MM.1S (cell line): Measurements from ENCODE around the gene MYF6.

Experiments used
- EZH2 ChIP-seq: fragments of 300-600 bp; sonication (generic); optimal IDR thresholded peaks from 2 replicates; pipeline ENCODE3; 2017; ENCODE audit warnings: low read depth, mild to moderate bottlenecking, antibody characterized with exemption, low read length, mixed read lengths
- EZH2phosphoT487 ChIP-seq: fragments of 300-600 bp; sonication (generic); IDR thresholded peaks from 2 replicates; pipeline ENCODE4 v1.6.1; 2018; ENCODE audit warnings: antibody characterized with exemption, low read length
- TF ChIP-seq, protein P1 (sequence below): fragments of 300-600 bp; sonication (generic); IDR thresholded peaks from 2 replicates; pipeline ENCODE4 v1.5.1; 2016; ENCODE audit warnings: antibody characterized with exemption, low read length, mixed read lengths

DNA sequence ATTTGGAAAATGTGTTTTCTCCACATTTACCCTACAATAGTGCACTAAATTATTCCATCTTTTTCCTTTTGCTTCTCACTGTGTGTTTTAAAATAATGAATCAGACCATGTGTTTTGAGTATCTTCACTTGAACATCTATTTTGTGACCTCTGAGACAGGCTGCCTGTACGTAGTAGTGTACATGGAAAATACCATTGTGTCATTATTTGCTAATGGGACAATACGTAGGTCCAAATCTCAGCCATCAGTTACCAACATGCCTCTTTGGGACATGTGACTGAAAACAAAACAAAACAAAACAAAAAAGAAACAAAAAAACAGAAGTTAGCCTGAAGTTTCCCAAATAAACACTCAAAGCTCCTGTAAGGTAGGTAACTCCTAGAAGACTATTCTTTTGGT, 7.1 kb upstream of the MYF6 start:
- TF ChIP-seq, protein P1, sequence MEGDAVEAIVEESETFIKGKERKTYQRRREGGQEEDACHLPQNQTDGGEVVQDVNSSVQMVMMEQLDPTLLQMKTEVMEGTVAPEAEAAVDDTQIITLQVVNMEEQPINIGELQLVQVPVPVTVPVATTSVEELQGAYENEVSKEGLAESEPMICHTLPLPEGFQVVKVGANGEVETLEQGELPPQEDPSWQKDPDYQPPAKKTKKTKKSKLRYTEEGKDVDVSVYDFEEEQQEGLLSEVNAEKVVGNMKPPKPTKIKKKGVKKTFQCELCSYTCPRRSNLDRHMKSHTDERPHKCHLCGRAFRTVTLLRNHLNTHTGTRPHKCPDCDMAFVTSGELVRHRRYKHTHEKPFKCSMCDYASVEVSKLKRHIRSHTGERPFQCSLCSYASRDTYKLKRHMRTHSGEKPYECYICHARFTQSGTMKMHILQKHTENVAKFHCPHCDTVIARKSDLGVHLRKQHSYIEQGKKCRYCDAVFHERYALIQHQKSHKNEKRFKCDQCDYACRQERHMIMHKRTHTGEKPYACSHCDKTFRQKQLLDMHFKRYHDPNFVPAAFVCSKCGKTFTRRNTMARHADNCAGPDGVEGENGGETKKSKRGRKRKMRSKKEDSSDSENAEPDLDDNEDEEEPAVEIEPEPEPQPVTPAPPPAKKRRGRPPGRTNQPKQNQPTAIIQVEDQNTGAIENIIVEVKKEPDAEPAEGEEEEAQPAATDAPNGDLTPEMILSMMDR: no peak
- TF ChIP-seq EZH2 (no peak), EZH2phosphoT487 (no peak)
